ENCODE data around the gene ZSWIM9.

DNA sequence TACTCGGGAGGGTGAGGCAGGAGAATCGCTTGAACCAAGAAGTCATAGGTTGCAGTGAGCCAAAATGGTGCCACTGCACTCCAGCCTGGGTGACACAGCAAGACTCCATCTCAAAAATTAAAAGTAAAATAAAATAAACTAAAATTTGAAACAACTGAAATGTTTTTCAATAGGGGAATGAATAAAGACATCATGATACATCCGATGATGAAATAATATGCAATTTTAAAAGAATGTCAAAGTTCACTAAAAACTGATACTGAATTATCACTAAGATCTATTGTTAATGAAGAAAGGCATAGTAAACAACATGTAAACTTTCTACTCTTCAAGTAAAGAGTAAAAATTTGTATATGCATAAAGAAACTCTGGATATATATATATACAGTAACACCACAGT, 76.7 kb downstream of the ZSWIM9 start:
- TF ChIP-seq EZH2 (IDR thresholded peaks at IDR 0.05) (no peak), POLR2AphosphoS5 (IDR thresholded peaks at IDR 0.05; ENCODE audit: borderline replicate concordance, low read depth, low read length) (no peak), FOXP2 (optimal IDR thresholded peaks at IDR 0.05; ENCODE audit: control extremely low read depth, extremely low read length, insufficient read depth) (no peak)
